Measurements from ENCODE around the gene C17orf107. TPM values are rescaled to one million over a fixed set of nuclear protein-coding genes. Genes with fewer than 3 reads are reported as not detected.

Gene C17orf107
- polyA plus RNA-seq, 1 of the 3 experiments (the other 2 are of a cell fraction): 0.44 TPM

DNA sequence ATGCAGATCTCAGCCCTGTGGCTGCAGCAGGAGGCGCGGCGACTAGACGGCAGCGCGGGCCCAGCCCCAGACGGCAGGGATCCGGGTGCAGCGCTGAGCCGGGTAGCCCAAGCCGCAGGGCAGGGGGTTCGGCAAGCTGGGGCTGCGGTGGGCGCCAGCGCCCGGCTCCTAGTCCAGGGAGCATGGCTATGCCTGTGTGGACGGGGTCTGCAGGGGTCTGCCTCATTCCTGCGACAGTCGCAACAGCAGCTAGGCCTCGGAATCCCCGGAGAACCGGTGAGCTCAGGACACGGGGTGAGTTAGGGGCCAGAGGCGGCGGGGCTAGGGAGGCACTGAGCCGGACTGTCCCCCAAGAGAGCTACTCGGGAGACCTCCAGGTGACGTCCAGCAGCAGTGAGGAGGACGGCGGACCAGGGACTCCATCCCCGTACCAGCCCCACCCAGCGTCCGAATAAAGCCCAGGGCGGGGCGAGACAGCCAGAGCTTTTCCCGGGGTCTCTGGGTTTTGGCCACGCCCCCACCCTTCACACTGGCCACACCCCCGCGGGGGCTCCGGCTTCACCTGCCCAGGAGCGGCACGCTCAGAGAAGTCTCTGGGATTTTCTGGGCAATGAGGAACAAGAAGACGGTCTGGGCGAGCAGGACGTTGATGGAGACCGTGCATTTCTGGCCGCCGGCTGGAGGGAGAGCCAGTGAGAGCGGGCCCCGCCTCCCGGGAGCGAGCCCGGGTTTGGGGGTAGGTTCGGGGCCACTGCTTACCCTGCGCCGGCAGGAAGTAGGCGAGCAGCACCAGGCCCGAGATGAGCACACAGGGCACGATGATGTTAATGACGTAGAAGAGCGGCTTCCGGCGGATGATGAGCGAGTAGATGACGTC lies 1.1 kb downstream of the C17orf107 start:
- Histone ChIP-seq H3K9me2 (no peaks in the 10 kb centered on the region), H3F3A (replicated peaks; ENCODE audit: insufficient read depth) (no peaks in the 10 kb centered on the region), H3K4me3 (ENCODE audit: low read depth in 2 of 2, low read length in 1 of 2) (no peak overlapping the region), H2AFZ (ENCODE audit: low read depth) (no peak overlapping the region), H3K36me3 (replicated peaks in 1 of 2; ENCODE audit: control insufficient read depth in 1 of 2, insufficient read depth in 2 of 2, low read length in 1 of 2) (peaks cover 0 to 25% of the 10 kb centered on the region in 2 experiments), H3K27me3 (ENCODE audit: insufficient read depth) (no peaks in the 10 kb centered on the region), H4K20me1 (ENCODE audit: insufficient read depth) (no peaks in the 10 kb centered on the region), H3K9ac (no peak overlapping the region), H3K79me2 (ENCODE audit: insufficient read depth) (no peaks in the 10 kb centered on the region), H3K27ac (ENCODE audit: low read depth in 2 of 2, low read length in 1 of 2) (no peak overlapping the region), H3K9me3 (no peaks in the 10 kb centered on the region), H3K4me1 (ENCODE audit: control insufficient read depth in 1 of 2, insufficient read depth in 2 of 2, low read depth in 1 of 2, low read length in 1 of 2) (peaks cover 0 to 10% of the 10 kb centered on the region in 2 experiments; a peak in 1 of 4 replicates), H3K4me2 (no peak overlapping the region)
- no peak for TF ChIP-seq FOXM1 (IDR thresholded peaks at IDR 0.05; ENCODE audit: low read depth)
- no peak for TF ChIP-seq RAD21 (IDR thresholded peaks at IDR 0.05; ENCODE audit: low read length)
- TF ChIP-seq, protein P1, sequence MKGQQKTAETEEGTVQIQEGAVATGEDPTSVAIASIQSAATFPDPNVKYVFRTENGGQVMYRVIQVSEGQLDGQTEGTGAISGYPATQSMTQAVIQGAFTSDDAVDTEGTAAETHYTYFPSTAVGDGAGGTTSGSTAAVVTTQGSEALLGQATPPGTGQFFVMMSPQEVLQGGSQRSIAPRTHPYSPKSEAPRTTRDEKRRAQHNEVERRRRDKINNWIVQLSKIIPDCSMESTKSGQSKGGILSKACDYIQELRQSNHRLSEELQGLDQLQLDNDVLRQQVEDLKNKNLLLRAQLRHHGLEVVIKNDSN (IDR thresholded peaks at IDR 0.05; ENCODE audit: borderline replicate concordance, low read depth): no peak
- no peak for TF ChIP-seq YY1 (IDR thresholded peaks at IDR 0.05; ENCODE audit: low read depth)
- no peak for TF ChIP-seq EP300 (IDR thresholded peaks at IDR 0.05; ENCODE audit: borderline replicate concordance in 1 of 2, low read depth in 1 of 2, low read length in 1 of 2)
- TF ChIP-seq, protein P2, sequence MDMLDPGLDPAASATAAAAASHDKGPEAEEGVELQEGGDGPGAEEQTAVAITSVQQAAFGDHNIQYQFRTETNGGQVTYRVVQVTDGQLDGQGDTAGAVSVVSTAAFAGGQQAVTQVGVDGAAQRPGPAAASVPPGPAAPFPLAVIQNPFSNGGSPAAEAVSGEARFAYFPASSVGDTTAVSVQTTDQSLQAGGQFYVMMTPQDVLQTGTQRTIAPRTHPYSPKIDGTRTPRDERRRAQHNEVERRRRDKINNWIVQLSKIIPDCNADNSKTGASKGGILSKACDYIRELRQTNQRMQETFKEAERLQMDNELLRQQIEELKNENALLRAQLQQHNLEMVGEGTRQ (IDR thresholded peaks at IDR 0.05; ENCODE audit: borderline replicate concordance, low read depth, low read length): no peak
- TF ChIP-seq FOSL2 (IDR thresholded peaks at IDR 0.05; ENCODE audit: borderline replicate concordance, low read depth): no peak
- no peak for TF ChIP-seq SMC3 (IDR thresholded peaks at IDR 0.05; ENCODE audit: low read depth, low read length)
- no peak for TF ChIP-seq CHD2 (IDR thresholded peaks at IDR 0.05; ENCODE audit: low read length, partially characterized antibody)
- no peak for TF ChIP-seq SIN3A (IDR thresholded peaks at IDR 0.05; ENCODE audit: borderline replicate concordance, low read depth, low read length)
- no peak for TF ChIP-seq RXRA (IDR thresholded peaks at IDR 0.05; ENCODE audit: borderline replicate concordance, low read depth)
- no peak for TF ChIP-seq ELF1 (IDR thresholded peaks at IDR 0.05)
- no peak for TF ChIP-seq EZH2phosphoT487 (IDR thresholded peaks at IDR 0.05; ENCODE audit: borderline replicate concordance, low read depth)
- DNase-seq: no peak
- WGBS (ENCODE audit: low lambda C conversion rate): 94% methylated on average over 36 of the region's 65 CpGs
- ChIA-PET CTCF (interaction anchor here (1.1 to 6.5 kb wide), 5 partner anchors 9 to 112 kb away, joined by 3 to 47 read pairs (median 15); partner anchors contain the start of genes GLTPD2, RNF167, SLC25A11 and VMO1), POLR2A (no interaction called here)

DNA sequence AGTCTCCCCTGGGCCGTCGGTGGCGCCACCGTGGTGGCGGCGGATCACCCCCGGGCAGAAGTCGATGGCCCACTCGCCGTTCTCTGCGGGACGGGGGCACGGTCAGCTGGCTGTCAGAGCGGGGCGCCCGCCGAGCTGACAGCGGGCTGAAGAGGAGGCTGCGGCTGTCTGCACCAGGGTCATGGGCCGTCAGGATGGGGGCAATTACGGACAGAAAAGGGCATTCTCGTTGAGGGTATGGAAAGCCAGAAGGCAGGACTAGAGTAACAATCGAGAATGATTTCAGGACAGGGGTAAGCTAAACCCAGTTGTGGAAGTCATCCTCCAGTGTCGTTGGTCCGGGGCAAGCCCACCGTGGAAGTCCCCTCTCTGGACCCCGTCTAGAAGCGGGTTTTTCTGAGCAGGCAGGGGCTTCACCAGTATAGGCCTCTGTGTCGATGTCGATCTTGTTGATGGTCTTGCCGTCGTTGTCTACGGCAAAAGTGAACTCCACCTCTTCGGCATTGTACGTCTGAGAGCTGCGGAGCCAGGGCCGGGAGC lies 1.8 kb downstream of the C17orf107 start:
- DNase-seq: no peak
- no peak for TF ChIP-seq FOXM1 (IDR thresholded peaks at IDR 0.05; ENCODE audit: low read depth)
- TF ChIP-seq GATA2 (CRISPR knock-in tag; IDR thresholded peaks at IDR 0.05): no peak
- 98% methylated on average over 30 of the region's 37 CpGs for WGBS (ENCODE audit: low lambda C conversion rate)
- H3K9me2 ChIP-seq: no peaks in the 10 kb centered on the region
- H3K27ac ChIP-seq (ENCODE audit: low read depth in 2 of 2, low read length in 1 of 2): no peak overlapping the region
- H2AFZ ChIP-seq (ENCODE audit: low read depth): no peak overlapping the region
- no peaks in the 10 kb centered on the region for H3K27me3 ChIP-seq (ENCODE audit: insufficient read depth)
- peaks cover 0 to 21% of the 10 kb centered on the region in 2 experiments for H3K36me3 ChIP-seq (replicated peaks in 1 of 2; ENCODE audit: control insufficient read depth in 1 of 2, insufficient read depth in 2 of 2, low read length in 1 of 2)
- ChIA-PET CTCF (interaction anchor here (1.3 to 6.5 kb wide), 3 partner anchors 11 to 113 kb away, joined by 5 to 47 read pairs (median 45); partner anchors contain the start of genes GLTPD2 and VMO1), POLR2A (no interaction called here)
- H3K9me3 ChIP-seq: no peaks in the 10 kb centered on the region
- no peak overlapping the region for H3K4me2 ChIP-seq
- no peak overlapping the region for H3K4me3 ChIP-seq (ENCODE audit: low read depth in 2 of 2, low read length in 1 of 2)
- no peak overlapping the region for H3K9ac ChIP-seq
- H3K79me2 ChIP-seq (ENCODE audit: insufficient read depth): no peaks in the 10 kb centered on the region
- H4K20me1 ChIP-seq (ENCODE audit: insufficient read depth): no peaks in the 10 kb centered on the region
- H3K4me1 ChIP-seq (ENCODE audit: control insufficient read depth in 1 of 2, insufficient read depth in 2 of 2, low read depth in 1 of 2, low read length in 1 of 2): peaks cover 0 to 10% of the 10 kb centered on the region in 2 experiments; a peak in 1 of 4 replicates
- no peaks in the 10 kb centered on the region for H3F3A ChIP-seq (replicated peaks; ENCODE audit: insufficient read depth)
